Measurements from ENCODE around the gene PLK2.

PLK2 gene

DNA sequence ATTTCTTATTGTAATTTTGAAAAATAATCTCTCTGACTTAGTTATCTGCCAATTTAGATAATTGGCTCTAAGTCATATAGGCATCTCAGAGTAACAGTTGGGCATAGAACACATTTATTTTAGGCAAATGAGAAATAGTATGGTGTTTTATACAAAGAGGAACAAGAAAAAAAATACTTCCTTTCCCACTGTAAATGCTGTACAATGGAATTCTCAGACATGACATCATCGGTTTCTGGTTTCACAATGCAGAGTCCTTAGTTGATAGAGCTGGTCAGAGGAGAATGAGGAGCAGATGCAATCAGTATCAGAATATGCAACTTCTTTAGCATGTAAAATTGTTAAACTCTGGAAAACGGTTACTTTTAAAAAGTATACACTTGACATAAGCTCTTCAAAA, 49.4 kb downstream of the PLK2 start:
- TF ChIP-seq, protein P1, sequence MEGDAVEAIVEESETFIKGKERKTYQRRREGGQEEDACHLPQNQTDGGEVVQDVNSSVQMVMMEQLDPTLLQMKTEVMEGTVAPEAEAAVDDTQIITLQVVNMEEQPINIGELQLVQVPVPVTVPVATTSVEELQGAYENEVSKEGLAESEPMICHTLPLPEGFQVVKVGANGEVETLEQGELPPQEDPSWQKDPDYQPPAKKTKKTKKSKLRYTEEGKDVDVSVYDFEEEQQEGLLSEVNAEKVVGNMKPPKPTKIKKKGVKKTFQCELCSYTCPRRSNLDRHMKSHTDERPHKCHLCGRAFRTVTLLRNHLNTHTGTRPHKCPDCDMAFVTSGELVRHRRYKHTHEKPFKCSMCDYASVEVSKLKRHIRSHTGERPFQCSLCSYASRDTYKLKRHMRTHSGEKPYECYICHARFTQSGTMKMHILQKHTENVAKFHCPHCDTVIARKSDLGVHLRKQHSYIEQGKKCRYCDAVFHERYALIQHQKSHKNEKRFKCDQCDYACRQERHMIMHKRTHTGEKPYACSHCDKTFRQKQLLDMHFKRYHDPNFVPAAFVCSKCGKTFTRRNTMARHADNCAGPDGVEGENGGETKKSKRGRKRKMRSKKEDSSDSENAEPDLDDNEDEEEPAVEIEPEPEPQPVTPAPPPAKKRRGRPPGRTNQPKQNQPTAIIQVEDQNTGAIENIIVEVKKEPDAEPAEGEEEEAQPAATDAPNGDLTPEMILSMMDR (IDR thresholded peaks at IDR 0.05; ENCODE audit: low read length, missing control alignments), result no peak
- no peak overlapping the region for H3K4me3 ChIP-seq (replicated peaks; ENCODE audit: low read depth, low read length)
- DNase-seq (ENCODE audit: low read depth), result peak; percentile 90

DNA sequence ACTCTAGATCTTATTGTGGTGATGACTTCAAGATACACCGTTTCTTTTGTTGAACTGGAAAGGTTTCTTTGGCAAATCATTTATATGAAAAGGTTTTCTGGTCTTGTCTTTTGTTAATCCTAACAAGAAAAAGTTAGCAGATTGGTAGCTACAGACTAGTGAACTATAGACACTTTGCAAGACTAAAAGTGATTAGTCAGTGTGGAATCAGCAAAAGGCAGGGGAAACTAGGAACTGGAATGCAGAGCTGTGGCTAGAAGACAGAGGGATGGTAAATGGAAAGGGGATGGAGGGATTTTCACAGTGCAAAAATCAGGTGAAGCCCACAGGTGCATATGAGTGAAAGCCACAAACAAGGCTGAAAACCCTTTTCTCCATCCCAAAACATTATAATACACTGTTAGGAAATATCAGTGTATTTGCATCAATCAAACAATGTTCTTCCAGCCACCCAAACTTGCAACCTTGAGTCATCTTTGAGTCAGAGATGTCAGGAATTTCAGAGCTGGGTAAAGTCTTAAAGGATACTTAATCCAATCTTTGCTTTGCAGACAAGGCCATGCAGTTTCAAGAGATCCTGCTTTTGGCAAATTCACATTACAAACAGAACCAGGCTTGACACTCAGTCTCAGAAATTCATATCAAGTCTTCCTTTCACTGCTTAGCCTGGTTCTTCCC, 52.7 kb downstream of the PLK2 start:
- TF ChIP-seq, protein P1 (IDR thresholded peaks at IDR 0.05; ENCODE audit: low read length, missing control alignments), result no peak
- no peak overlapping the region for H3K4me3 ChIP-seq (replicated peaks; ENCODE audit: low read depth, low read length)

DNA sequence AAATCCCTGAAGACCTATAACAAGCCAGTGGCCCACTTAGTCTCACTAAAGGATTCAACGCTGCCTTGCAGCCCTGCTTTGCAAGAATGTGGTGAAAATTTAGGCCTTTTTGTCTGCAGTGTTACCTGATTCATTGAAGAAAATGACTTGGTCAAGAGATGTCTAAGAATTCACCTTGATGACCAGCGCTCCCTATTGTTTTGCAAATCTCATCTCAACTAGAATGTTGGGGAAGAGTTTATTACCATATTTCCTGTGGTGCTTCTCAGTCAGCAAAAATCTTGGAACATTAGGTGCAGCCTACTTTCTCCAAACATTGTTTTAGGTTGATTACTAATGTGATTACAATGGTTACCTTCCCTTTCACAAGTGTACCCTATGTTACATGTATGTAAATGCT, 53.5 kb downstream of the PLK2 start:
- TF ChIP-seq, protein P1 (IDR thresholded peaks at IDR 0.05; ENCODE audit: low read length, missing control alignments), result no peak
- H3K4me3 ChIP-seq (replicated peaks; ENCODE audit: low read depth, low read length), result no peak overlapping the region
- no peak for DNase-seq (ENCODE audit: low read depth)

More for the DNA sequence above, 52.7 kb downstream of the PLK2 start:
- peak; percentile 66 for DNase-seq (ENCODE audit: low read depth)

DNA sequence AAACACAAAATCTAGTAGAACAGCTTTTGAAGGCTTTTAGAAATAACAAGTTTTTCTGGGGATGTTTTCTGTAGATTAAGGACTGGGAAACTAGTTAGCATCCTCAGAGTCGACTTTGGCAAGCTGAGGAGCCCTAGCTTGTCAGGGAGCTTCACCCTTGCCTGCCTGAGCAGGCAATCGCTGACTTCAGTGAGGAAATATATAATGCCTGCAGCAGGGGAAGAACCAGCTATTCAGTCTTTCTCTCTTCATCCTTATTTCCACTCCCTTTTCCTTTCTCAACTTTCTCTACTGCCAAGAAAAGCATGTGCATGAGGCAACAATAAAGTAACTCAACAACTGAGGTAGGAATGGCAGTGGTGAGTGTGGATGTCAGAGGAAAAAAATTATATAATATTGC, 54.7 kb downstream of the PLK2 start:
- DNase-seq (ENCODE audit: low read depth), result no peak
- no peak overlapping the region for H3K4me3 ChIP-seq (replicated peaks; ENCODE audit: low read depth, low read length)

DNA sequence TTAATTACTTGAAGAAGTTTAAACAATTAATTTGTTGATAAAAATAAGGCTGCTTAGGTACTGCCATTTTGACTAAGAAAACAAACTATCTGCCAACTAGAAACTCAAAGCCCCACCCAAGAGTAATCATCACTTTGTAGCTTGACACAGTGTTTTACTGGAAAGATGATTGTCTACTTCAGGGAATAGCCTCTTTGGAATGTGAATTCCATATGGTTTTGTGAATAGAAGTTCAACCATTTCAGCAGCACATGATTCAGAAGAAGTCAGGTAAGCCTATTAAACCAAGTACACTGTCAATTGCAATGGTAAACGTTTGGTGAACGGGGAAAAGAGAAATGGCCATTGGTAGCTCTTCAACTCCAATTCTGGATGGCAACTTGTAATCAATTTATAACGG, 55.2 kb downstream of the PLK2 start:
- DNase-seq (ENCODE audit: low read depth), result no peak
- TF ChIP-seq, protein P1 (IDR thresholded peaks at IDR 0.05; ENCODE audit: low read length, missing control alignments), result no peak

More for the DNA sequence above, 54.7 kb downstream of the PLK2 start:
- TF ChIP-seq, protein P1 (IDR thresholded peaks at IDR 0.05; ENCODE audit: low read length, missing control alignments), result no peak

More for the DNA sequence above, 55.2 kb downstream of the PLK2 start:
- H3K4me3 ChIP-seq (replicated peaks; ENCODE audit: low read depth, low read length), result no peak overlapping the region

Data from fibroblast of pulmonary artery (primary cell).